Central memory CD8-positive, alpha-beta T cell (primary cell): ENCODE measurements around the gene ARHGAP24.

Experiments used
- ATAC-seq: fragments of 150-1000 bp; cut with Tn5 transposase; replicated peaks from 2 replicates; pipeline ENCODE4 v1.10.0; 2022; ENCODE audit warnings: mild to moderate bottlenecking, moderate FRiP score, moderate number of reproducible peaks; ENCODE audit not compliant: poor library complexity, severe bottlenecking; ENCODE audit errors: extremely low read depth
- DNase-seq, 2 donors: peaks; one replicate each; pipeline ENCODE4 v3.0.0; 2021; ENCODE audit warnings: low spot score in 2 of 2
- H3K27ac Mint-ChIP-seq: one replicate; pipeline ENCODE4 v1.8.0; 2022; ENCODE audit warnings: low read depth, mild to moderate bottlenecking, moderate library complexity, mixed read lengths
- H3K27me3 Mint-ChIP-seq: one replicate; pipeline ENCODE4 v1.8.0; 2022; ENCODE audit warnings: mixed read lengths
- H3K36me3 Mint-ChIP-seq: one replicate; pipeline ENCODE4 v1.8.0; 2022; ENCODE audit warnings: mild to moderate bottlenecking, moderate library complexity, mixed read lengths; ENCODE audit not compliant: insufficient read depth
- H3K4me1 Mint-ChIP-seq: one replicate; pipeline ENCODE4 v1.8.0; 2022; ENCODE audit warnings: mixed read lengths
- H3K4me3 Mint-ChIP-seq: one replicate; pipeline ENCODE4 v1.8.0; 2022; ENCODE audit warnings: mild to moderate bottlenecking, moderate library complexity, mixed read lengths
- H3K9me3 Mint-ChIP-seq: one replicate; pipeline ENCODE4 v1.8.0; 2022; ENCODE audit warnings: mixed read lengths

The ARHGAP24 gene

GRCh38 chr4:85682391-85682790 lies 207.4 kb downstream of the ARHGAP24 start:
- no peak overlapping the region for H3K27ac Mint-ChIP-seq
- ATAC-seq, result no peak
- no peak for DNase-seq

GRCh38 chr4:85684676-85685075 lies 209.7 kb downstream of the ARHGAP24 start:
- Mint-ChIP-seq H3K36me3 (no peaks in the 10 kb centered on the region), H3K4me3 (no peak overlapping the region), H3K27me3 (no peaks in the 10 kb centered on the region), H3K27ac (no peak overlapping the region), H3K4me1 (no peaks in the 10 kb centered on the region), H3K9me3 (no peaks in the 10 kb centered on the region)
- DNase-seq (no peak), ATAC-seq (no peak)

More at GRCh38 chr4:85682391-85682790, 207.4 kb downstream of the ARHGAP24 start:
- Mint-ChIP-seq H3K27me3 (no peaks in the 10 kb centered on the region), H3K4me3 (no peak overlapping the region), H3K36me3 (peaks cover 1% of the 10 kb centered on the region), H3K4me1 (no peaks in the 10 kb centered on the region), H3K9me3 (peaks cover 5% of the 10 kb centered on the region)

GRCh38 chr4:85686398-85686797 lies 211.4 kb downstream of the ARHGAP24 start:
- ATAC-seq, result no peak
- no peak for DNase-seq
- no peaks in the 10 kb centered on the region for H3K4me1 Mint-ChIP-seq
- H3K27ac Mint-ChIP-seq, result no peak overlapping the region
- H3K4me3 Mint-ChIP-seq, result no peak overlapping the region
- H3K27me3 Mint-ChIP-seq, result no peaks in the 10 kb centered on the region
- H3K9me3 Mint-ChIP-seq, result peaks cover 8% of the 10 kb centered on the region
- H3K36me3 Mint-ChIP-seq, result no peaks in the 10 kb centered on the region

GRCh38 chr4:85688055-85688740 lies 213.2 kb downstream of the ARHGAP24 start:
- DNase-seq (no peak), ATAC-seq (no peak)
- no peaks in the 10 kb centered on the region for H3K4me1 Mint-ChIP-seq
- H3K4me3 Mint-ChIP-seq, result no peak overlapping the region
- H3K9me3 Mint-ChIP-seq, result peaks cover 18% of the 10 kb centered on the region
- no peak overlapping the region for H3K27ac Mint-ChIP-seq
- H3K27me3 Mint-ChIP-seq, result no peaks in the 10 kb centered on the region
- H3K36me3 Mint-ChIP-seq, result no peaks in the 10 kb centered on the region

- Mint-ChIP-seq H3K27me3 (no peaks in the 10 kb centered on the region), H3K27ac (no peak overlapping the region), H3K4me3 (no peak overlapping the region), H3K36me3 (no peaks in the 10 kb centered on the region), H3K4me1 (no peaks in the 10 kb centered on the region), H3K9me3 (peaks cover 25% of the 10 kb centered on the region)
- ATAC-seq (no peak), DNase-seq (no peak)
Observed at GRCh38 chr4:85696661-85697060, 221.7 kb downstream of the ARHGAP24 start.

GRCh38 chr4:85697854-85698253 lies 222.9 kb downstream of the ARHGAP24 start:
- H3K27ac Mint-ChIP-seq, result no peak overlapping the region
- H3K4me1 Mint-ChIP-seq, result no peaks in the 10 kb centered on the region
- H3K4me3 Mint-ChIP-seq, result no peak overlapping the region

GRCh38 chr4:85700362-85700761 lies 225.4 kb downstream of the ARHGAP24 start:
- H3K9me3 Mint-ChIP-seq, result peaks cover 22% of the 10 kb centered on the region
- no peak for DNase-seq
- ATAC-seq, result no peak
- H3K27me3 Mint-ChIP-seq, result no peaks in the 10 kb centered on the region
- no peak overlapping the region for H3K27ac Mint-ChIP-seq
- H3K4me3 Mint-ChIP-seq, result no peak overlapping the region
- H3K4me1 Mint-ChIP-seq, result no peaks in the 10 kb centered on the region
- no peaks in the 10 kb centered on the region for H3K36me3 Mint-ChIP-seq

More at GRCh38 chr4:85697854-85698253, 222.9 kb downstream of the ARHGAP24 start:
- H3K27me3 Mint-ChIP-seq, result no peaks in the 10 kb centered on the region
- ATAC-seq (no peak), DNase-seq (no peak)
- H3K9me3 Mint-ChIP-seq, result peaks cover 18% of the 10 kb centered on the region
- H3K36me3 Mint-ChIP-seq, result no peaks in the 10 kb centered on the region

- DNase-seq (no peak), ATAC-seq (no peak)
- peaks cover 23% of the 10 kb centered on the region for H3K9me3 Mint-ChIP-seq
- no peak overlapping the region for H3K27ac Mint-ChIP-seq
- no peaks in the 10 kb centered on the region for H3K27me3 Mint-ChIP-seq
- no peaks in the 10 kb centered on the region for H3K36me3 Mint-ChIP-seq
- H3K4me1 Mint-ChIP-seq, result no peaks in the 10 kb centered on the region
- H3K4me3 Mint-ChIP-seq, result no peak overlapping the region
Observed at GRCh38 chr4:85701861-85702321, 226.9 kb downstream of the ARHGAP24 start.

GRCh38 chr4:85703096-85703495 lies 228.1 kb downstream of the ARHGAP24 start:
- no peak overlapping the region for H3K4me3 Mint-ChIP-seq

GRCh38 chr4:85707611-85708010 lies 232.7 kb downstream of the ARHGAP24 start:
- Mint-ChIP-seq H3K9me3 (peaks cover 17% of the 10 kb centered on the region), H3K27ac (no peak overlapping the region), H3K36me3 (no peaks in the 10 kb centered on the region), H3K27me3 (no peaks in the 10 kb centered on the region), H3K4me3 (no peak overlapping the region), H3K4me1 (no peaks in the 10 kb centered on the region)
- DNase-seq (no peak), ATAC-seq (no peak)

More at GRCh38 chr4:85703096-85703495, 228.1 kb downstream of the ARHGAP24 start:
- Mint-ChIP-seq H3K36me3 (no peaks in the 10 kb centered on the region), H3K27me3 (no peaks in the 10 kb centered on the region), H3K4me1 (no peaks in the 10 kb centered on the region), H3K27ac (no peak overlapping the region), H3K9me3 (peaks cover 22% of the 10 kb centered on the region)
- DNase-seq, result no peak
- no peak for ATAC-seq

- H3K27me3 Mint-ChIP-seq, result no peaks in the 10 kb centered on the region
- H3K4me3 Mint-ChIP-seq, result no peak overlapping the region
- H3K27ac Mint-ChIP-seq, result no peak overlapping the region
- H3K4me1 Mint-ChIP-seq, result no peaks in the 10 kb centered on the region
- DNase-seq (no peak), ATAC-seq (no peak)
- no peaks in the 10 kb centered on the region for H3K36me3 Mint-ChIP-seq
- H3K9me3 Mint-ChIP-seq, result peaks cover 15% of the 10 kb centered on the region
Observed at GRCh38 chr4:85708468-85708867, 233.5 kb downstream of the ARHGAP24 start.

- Mint-ChIP-seq H3K27ac (no peak overlapping the region), H3K36me3 (no peaks in the 10 kb centered on the region), H3K4me3 (no peak overlapping the region), H3K9me3 (peaks cover 5% of the 10 kb centered on the region), H3K27me3 (no peaks in the 10 kb centered on the region), H3K4me1 (no peaks in the 10 kb centered on the region)
- ATAC-seq (no peak), DNase-seq (no peak)
Observed at GRCh38 chr4:85713005-85713404, 238.1 kb downstream of the ARHGAP24 start.

GRCh38 chr4:85715991-85716737 lies 241.2 kb downstream of the ARHGAP24 start:
- no peak for ATAC-seq

More at GRCh38 chr4:85715991-85716737, 241.2 kb downstream of the ARHGAP24 start:
- no peaks in the 10 kb centered on the region for H3K4me1 Mint-ChIP-seq
- no peak overlapping the region for H3K27ac Mint-ChIP-seq
- peaks cover 14% of the 10 kb centered on the region for H3K9me3 Mint-ChIP-seq
- H3K27me3 Mint-ChIP-seq, result no peaks in the 10 kb centered on the region
- no peak overlapping the region for H3K4me3 Mint-ChIP-seq
- H3K36me3 Mint-ChIP-seq, result no peaks in the 10 kb centered on the region
- no peak for DNase-seq
